Epithelial cell of esophagus (primary cell): ENCODE data around the gene SECISBP2.

Source experiments
- DNase-seq: peaks from one replicate; pipeline ENCODE4 v3.0.0; 2010; ENCODE audit warnings: low read depth
- H3K4me3 ChIP-seq: 2 replicates; pipeline ENCODE4 v1.5.1; 2011; ENCODE audit warnings: mild to moderate bottlenecking, low read length, control low read depth
- CTCF ChIP-seq: IDR thresholded peaks from 2 replicates; pipeline ENCODE4 v1.5.1; 2011; ENCODE audit warnings: low read depth, mild to moderate bottlenecking, low read length, control low read depth, inconsistent platforms; ENCODE audit not compliant: insufficient read depth; ENCODE audit errors: missing control alignments

The SECISBP2 gene

GRCh38 chr9:89310475-89311345 is 7.6 kb upstream of the SECISBP2 start, which contains the start of gene CKS2:
CKS2 (plus strand) TSS chr9:89311195; CDS start chr9:89311293, 98 bp downstream.
- no peak for TF ChIP-seq CTCF
- peak; percentile 100 for DNase-seq
- H3K4me3 ChIP-seq: peak within 1 kb of the TSS; percentile 85

GRCh38 chr9:89311346-89312221 is 6.7 kb upstream of the SECISBP2 start:
- no peak for TF ChIP-seq CTCF
- no peak for DNase-seq
- peak overlapping the region; percentile 77 for H3K4me3 ChIP-seq

- TF ChIP-seq CTCF: no peak
- DNase-seq: peak; percentile 38
- H3K4me3 ChIP-seq: peak overlapping the region; percentile 77
Measured at GRCh38 chr9:89312222-89312571, 6.1 kb upstream of the SECISBP2 start.

- DNase-seq: no peak
- peak overlapping the region; percentile 77 for H3K4me3 ChIP-seq
- TF ChIP-seq CTCF: no peak
Measured at GRCh38 chr9:89313842-89314241, 4.5 kb upstream of the SECISBP2 start.

- TF ChIP-seq CTCF: no peak
- no peak for DNase-seq
- H3K4me3 ChIP-seq: peak overlapping the region; percentile 13
Measured at GRCh38 chr9:89314955-89315354, 3.3 kb upstream of the SECISBP2 start.

- H3K4me3 ChIP-seq: no peak overlapping the region
- TF ChIP-seq CTCF: no peak
- no peak for DNase-seq
Measured at GRCh38 chr9:89315482-89315881, 2.8 kb upstream of the SECISBP2 start.
